Uterus (tissue), 2 donors: Measurements from ENCODE around the gene BLACAT1.

Source experiments
- POLR2A ChIP-seq, 2 donors: fragments of 450-650 bp; IDR thresholded peaks; one replicate each; pipeline ENCODE4 v1.6.1; 2016; ENCODE audit warnings: antibody characterized with exemption in 2 of 2, mild to moderate bottlenecking in 1 of 2, moderate library complexity in 1 of 2
- TF ChIP-seq, protein P1 (sequence below), 4 experiments: fragments of 200-600 bp in 2 of 4; fragments of 450-650 bp in 2 of 4; sonication (generic) in 2 of 4; IDR thresholded peaks; one replicate each; pipeline ENCODE4 v1.5.1; 2016 to 2019; ENCODE audit warnings: antibody characterized with exemption in 4 of 4, mild to moderate bottlenecking in 2 of 4, moderate library complexity in 1 of 4

DNA sequence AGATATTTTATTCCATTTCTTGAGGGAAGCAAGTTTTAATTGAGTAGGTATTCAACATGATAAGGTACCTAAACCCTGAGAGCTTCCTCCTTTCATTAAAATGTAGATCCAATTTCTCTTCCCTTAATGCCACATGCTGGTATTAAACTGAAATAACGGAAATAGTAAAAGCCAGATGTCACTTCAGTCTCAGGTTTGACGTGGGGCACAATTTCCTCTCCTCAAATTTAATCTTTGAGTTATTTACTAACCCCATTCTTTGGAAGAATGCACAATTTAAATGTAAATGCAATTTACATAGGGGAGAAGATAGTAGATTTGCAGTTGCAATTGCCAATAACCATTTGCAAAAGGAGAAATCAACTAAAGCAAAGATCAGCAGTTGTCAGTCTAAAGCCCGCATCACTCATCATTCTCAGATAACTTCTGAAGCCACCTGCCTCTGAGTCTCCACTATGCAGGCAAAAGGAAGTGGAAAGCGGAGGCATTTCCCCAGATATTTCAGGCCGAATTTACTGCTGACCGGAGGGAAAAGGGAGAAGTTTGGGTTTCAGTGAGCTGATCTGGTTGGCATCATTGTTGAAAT, 31.9 kb downstream of the BLACAT1 start:
- TF ChIP-seq, protein P1, sequence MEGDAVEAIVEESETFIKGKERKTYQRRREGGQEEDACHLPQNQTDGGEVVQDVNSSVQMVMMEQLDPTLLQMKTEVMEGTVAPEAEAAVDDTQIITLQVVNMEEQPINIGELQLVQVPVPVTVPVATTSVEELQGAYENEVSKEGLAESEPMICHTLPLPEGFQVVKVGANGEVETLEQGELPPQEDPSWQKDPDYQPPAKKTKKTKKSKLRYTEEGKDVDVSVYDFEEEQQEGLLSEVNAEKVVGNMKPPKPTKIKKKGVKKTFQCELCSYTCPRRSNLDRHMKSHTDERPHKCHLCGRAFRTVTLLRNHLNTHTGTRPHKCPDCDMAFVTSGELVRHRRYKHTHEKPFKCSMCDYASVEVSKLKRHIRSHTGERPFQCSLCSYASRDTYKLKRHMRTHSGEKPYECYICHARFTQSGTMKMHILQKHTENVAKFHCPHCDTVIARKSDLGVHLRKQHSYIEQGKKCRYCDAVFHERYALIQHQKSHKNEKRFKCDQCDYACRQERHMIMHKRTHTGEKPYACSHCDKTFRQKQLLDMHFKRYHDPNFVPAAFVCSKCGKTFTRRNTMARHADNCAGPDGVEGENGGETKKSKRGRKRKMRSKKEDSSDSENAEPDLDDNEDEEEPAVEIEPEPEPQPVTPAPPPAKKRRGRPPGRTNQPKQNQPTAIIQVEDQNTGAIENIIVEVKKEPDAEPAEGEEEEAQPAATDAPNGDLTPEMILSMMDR (IDR thresholded peaks at IDR 0.05), result no peak
- TF ChIP-seq POLR2A (IDR thresholded peaks at IDR 0.05), result no peak
